Mucosa of rectum (tissue), 2 donors: ENCODE results near the gene KLK8.
"Not testable (repeated sequence)": the region's sequence is repeated elsewhere in the genome, so short reads cannot be mapped to it uniquely, and the experiment has no call there.

ENCODE experiments used
- H3K27ac ChIP-seq, 2 donors: one replicate each; pipeline ENCODE4 v1.7.0; 2013; ENCODE audit warnings: inconsistent platforms in 2 of 2, low read depth in 2 of 2, low read length in 2 of 2
- H3K27me3 ChIP-seq, 2 donors: one replicate each; pipeline ENCODE4 v1.7.0; 2013; ENCODE audit warnings: low read length in 2 of 2; ENCODE audit not compliant: control insufficient read depth in 2 of 2, insufficient read depth in 2 of 2
- H3K36me3 ChIP-seq, 2 donors: one replicate each; pipeline ENCODE4 v1.7.0; 2013; ENCODE audit warnings: low read length in 2 of 2; ENCODE audit not compliant: control insufficient read depth in 2 of 2, insufficient read depth in 2 of 2
- H3K4me1 ChIP-seq, 2 donors: one replicate each; pipeline ENCODE4 v1.7.0; 2013; ENCODE audit warnings: low read length in 2 of 2, mild to moderate bottlenecking in 1 of 2; ENCODE audit not compliant: control insufficient read depth in 2 of 2, insufficient read depth in 2 of 2
- H3K4me3 ChIP-seq, 2 donors: one replicate each; pipeline ENCODE4 v1.7.0; 2013; ENCODE audit warnings: low read length in 2 of 2
- H3K9ac ChIP-seq, 2 donors: one replicate each; pipeline ENCODE4 v1.7.0; 2013; ENCODE audit warnings: low read length in 2 of 2, low read depth in 1 of 2, mild to moderate bottlenecking in 1 of 2
- H3K9me3 ChIP-seq, 2 donors: one replicate each; pipeline ENCODE4 v1.7.0; 2013; ENCODE audit warnings: low read length in 2 of 2; ENCODE audit not compliant: control insufficient read depth in 2 of 2
- donor health status: healthy.
- donor health status: Normal muscosa, but diverticular disease.

Gene KLK8

GRCh38 chr19:50974702-50975556 is 26.5 kb downstream of the KLK8 start:
- H3K9me3 ChIP-seq: no peaks in the 10 kb centered on the region
- no peaks in the 10 kb centered on the region for H3K4me1 ChIP-seq
- H3K4me3 ChIP-seq: no peak overlapping the region
- no peaks in the 10 kb centered on the region for H3K36me3 ChIP-seq
- H3K27me3 ChIP-seq: peaks cover 3 to 7% of the 10 kb centered on the region in 2 donors
- no peak overlapping the region for H3K9ac ChIP-seq
- H3K27ac ChIP-seq: no peak overlapping the region

- Histone ChIP-seq H3K9ac (no peak overlapping the region), H3K27ac (no peak overlapping the region), H3K9me3 (no peaks in the 10 kb centered on the region), H3K4me1 (no peaks in the 10 kb centered on the region), H3K27me3 (peaks cover 3 to 7% of the 10 kb centered on the region in 2 donors), H3K4me3 (no peak overlapping the region), H3K36me3 (no peaks in the 10 kb centered on the region)
Observed at GRCh38 chr19:50972795-50973376, 28.5 kb downstream of the KLK8 start.

- not testable (repeated sequence) for H3K27ac ChIP-seq, H3K4me3 ChIP-seq, H3K4me1 ChIP-seq, H3K9me3 ChIP-seq, H3K36me3 ChIP-seq, H3K9ac ChIP-seq, H3K27me3 ChIP-seq
Observed at GRCh38 chr19:50969810-50970209, 31.6 kb downstream of the KLK8 start.

GRCh38 chr19:50969413-50969760 is 32.0 kb downstream of the KLK8 start, which contains the start of gene KLK6:
Gene KLK6, minus strand, starts transcription at chr19:50969591. Its CDS starts 1,487 bp downstream, at chr19:50968104.
- H3K27ac ChIP-seq: no peak within 1 kb of the TSS
- H3K4me1 ChIP-seq: no peaks in the 10 kb centered on the region
- H3K9ac ChIP-seq: no peak within 1 kb of the TSS
- peaks cover 1 to 3% of the 10 kb centered on the region in 2 donors for H3K27me3 ChIP-seq
- H3K9me3 ChIP-seq: no peaks in the 10 kb centered on the region
- H3K4me3 ChIP-seq: no peak within 1 kb of the TSS
- no peaks in the 10 kb centered on the region for H3K36me3 ChIP-seq

GRCh38 chr19:50968716-50969412 is 32.5 kb downstream of the KLK8 start:
- H3K36me3 ChIP-seq: no peaks in the 10 kb centered on the region
- no peak overlapping the region for H3K27ac ChIP-seq
- H3K4me3 ChIP-seq: no peak overlapping the region
- H3K9ac ChIP-seq: no peak overlapping the region
- H3K9me3 ChIP-seq: no peaks in the 10 kb centered on the region
- peaks cover 1 to 3% of the 10 kb centered on the region in 2 donors for H3K27me3 ChIP-seq
- no peaks in the 10 kb centered on the region for H3K4me1 ChIP-seq

GRCh38 chr19:50967929-50968715 is 33.3 kb downstream of the KLK8 start:
- H3K4me3 ChIP-seq: no peak overlapping the region
- no peaks in the 10 kb centered on the region for H3K9me3 ChIP-seq
- no peaks in the 10 kb centered on the region for H3K36me3 ChIP-seq
- no peaks in the 10 kb centered on the region for H3K4me1 ChIP-seq
- peaks cover 1 to 3% of the 10 kb centered on the region in 2 donors for H3K27me3 ChIP-seq
- H3K27ac ChIP-seq: no peak overlapping the region
- H3K9ac ChIP-seq: no peak overlapping the region

DNA sequence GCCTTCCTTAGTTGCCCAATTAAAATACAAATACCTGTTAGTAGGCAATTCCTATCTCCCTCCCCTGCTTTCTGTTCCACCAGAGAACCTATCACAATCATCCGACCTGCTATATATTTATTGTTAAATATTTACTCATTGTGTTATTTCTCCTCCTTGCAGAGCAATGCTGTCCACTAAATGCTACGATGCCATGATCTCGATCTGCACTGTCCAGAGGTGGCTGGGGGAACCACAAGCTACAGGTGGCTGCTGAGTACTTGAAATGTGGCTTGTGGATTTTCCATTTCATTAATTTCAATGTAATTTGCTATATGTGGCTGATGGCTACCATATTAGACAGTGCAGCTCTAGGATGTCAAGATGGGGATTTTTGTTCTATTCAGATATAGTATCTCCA is 37.1 kb downstream of the KLK8 start:
- Histone ChIP-seq H3K4me1 (no peaks in the 10 kb centered on the region), H3K4me3 (no peak overlapping the region), H3K9me3 (no peaks in the 10 kb centered on the region), H3K27ac (no peak overlapping the region), H3K9ac (no peak overlapping the region), H3K36me3 (no peaks in the 10 kb centered on the region), H3K27me3 (no peaks in the 10 kb centered on the region)

- H3K9ac ChIP-seq: no peak overlapping the region
- H3K4me1 ChIP-seq: no peaks in the 10 kb centered on the region
- no peaks in the 10 kb centered on the region for H3K9me3 ChIP-seq
- no peaks in the 10 kb centered on the region for H3K36me3 ChIP-seq
- H3K27me3 ChIP-seq: no peaks in the 10 kb centered on the region
- H3K4me3 ChIP-seq: no peak overlapping the region
- H3K27ac ChIP-seq: no peak overlapping the region
Observed at GRCh38 chr19:50963381-50963780, 38.0 kb downstream of the KLK8 start.

- H3K4me1 ChIP-seq: no peaks in the 10 kb centered on the region
- no peak overlapping the region for H3K27ac ChIP-seq
- no peaks in the 10 kb centered on the region for H3K27me3 ChIP-seq
- no peaks in the 10 kb centered on the region for H3K9me3 ChIP-seq
- no peak overlapping the region for H3K9ac ChIP-seq
- no peak overlapping the region for H3K4me3 ChIP-seq
- H3K36me3 ChIP-seq: no peaks in the 10 kb centered on the region
Observed at GRCh38 chr19:50962245-50962644, 39.2 kb downstream of the KLK8 start.
